ENCODE data around the gene CHM.

The CHM gene

GRCh38 chrX:85905851-85906250, 141.5 kb downstream of the CHM start:
- no peak for DNase-seq

DNA sequence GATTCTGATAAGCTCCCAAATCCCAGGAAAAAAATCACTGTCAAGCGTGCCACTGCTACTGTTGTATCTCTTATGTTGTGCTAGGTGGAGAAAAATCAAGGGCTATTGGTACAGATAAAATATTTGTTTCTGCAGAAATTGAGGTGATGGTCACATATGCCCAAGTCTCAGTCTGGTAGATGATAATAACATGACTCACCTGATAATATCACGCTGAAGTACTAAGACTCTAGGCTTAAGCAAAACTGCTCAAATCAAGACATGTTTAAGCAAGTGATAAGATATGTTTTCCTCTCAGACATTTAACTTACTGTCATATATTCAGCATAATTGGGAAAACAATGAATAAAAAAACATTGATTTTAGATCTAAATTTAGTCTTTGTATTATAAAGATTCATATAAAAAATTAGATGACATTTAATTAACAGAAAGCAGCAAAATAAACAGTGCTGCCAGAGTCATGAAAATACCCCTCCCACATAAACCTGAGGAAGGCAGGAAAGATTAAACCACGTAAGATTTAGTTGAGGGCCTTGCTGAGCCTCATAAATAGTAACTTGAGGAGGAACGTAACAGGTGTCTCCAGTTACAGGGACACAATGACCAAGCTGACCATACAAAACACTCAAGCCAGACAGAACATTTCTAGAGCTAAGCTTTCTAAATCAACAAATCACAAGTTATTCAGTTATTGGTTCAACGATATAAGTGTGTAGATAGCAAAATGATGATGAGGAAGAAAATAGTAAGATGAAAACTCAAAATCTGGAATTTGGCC, 143.5 kb downstream of the CHM start:
- no peak for DNase-seq

- DNase-seq, result no peak
These were observed 149.8 kb downstream of the CHM start for GRCh38 chrX:85897362-85898126.

DNA sequence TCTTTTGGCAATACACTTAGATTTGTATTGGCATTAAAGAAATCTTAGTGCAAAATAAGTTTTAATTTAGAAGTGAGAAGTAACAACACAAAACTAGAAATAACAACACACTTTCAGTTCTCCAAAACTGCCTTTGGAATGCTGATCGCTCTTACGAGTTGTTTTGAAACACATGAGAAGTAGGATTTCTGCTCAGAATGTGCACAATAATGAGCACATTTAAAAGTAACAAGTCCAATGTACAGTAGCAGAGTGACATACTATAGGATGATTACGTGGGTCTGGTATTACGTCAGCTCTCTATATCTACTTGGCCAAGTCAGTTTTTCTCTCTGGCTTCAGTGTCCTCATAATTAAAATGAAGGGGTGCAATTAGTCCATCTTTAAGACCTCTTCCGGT, 164.8 kb downstream of the CHM start:
- no peak for DNase-seq

GRCh38 chrX:85870585-85870984, 176.8 kb downstream of the CHM start:
- DNase-seq, result no peak

DNA sequence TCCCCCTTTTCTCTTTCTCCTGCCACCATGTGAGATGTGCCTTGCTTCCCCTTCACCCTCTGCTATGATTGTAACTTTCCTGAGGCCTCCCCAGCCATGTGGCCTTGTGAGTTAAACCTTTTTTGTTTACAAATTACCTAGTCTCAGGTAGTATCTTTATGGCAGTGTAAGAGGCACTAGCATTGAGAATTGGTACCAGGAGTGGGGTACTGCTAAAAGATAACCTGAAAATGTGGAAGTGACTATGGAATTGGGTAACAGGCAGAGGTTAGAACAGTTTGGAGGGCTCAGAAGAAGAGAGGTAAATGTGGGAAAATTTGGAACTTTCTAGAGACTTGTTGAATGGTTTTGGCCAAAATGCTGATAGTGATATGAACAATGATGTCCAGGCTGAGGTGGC, 182.0 kb downstream of the CHM start:
- no peak for DNase-seq

- no peak for DNase-seq
These were observed 187.9 kb downstream of the CHM start for GRCh38 chrX:85859426-85859825.

DNA sequence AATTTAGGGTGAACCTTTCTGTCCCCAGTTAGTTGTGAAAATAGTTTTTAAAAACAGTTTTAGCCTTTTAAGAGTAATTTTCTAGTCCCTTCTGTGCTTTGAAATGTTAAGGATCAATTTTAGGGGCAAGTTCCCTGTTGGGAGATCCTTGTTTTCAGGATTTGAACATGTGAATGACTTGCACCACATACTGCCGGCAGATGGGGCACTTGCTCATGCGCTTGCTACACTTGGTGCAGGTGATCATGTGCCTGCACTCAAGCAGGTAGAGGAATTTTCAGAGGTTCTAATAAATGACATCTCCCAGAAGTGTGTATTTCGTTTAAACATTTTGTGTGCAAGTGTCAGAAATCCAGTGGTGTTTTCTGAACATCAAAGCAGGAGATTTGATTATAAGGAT, 195.9 kb downstream of the CHM start:
- DNase-seq, result no peak

DNA sequence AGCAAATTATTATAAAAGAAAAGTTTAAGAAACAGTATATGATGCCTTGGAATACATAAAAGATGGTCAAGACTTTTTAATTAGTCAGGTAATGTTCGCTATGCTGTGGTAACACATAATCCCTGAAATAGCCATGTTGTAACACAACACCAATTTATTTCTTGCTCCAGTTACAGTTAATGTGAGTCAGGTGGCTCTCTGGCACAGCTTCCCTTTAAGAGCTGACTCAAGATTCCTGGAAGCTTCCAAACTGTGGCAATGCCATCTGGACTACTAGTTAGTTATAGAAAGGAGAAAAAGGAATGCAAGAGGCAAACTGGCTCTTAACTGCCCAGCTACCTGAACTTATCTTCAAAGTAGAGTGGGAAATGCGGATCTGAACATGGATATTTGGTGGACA, 210.5 kb downstream of the CHM start:
- DNase-seq, result no peak

GRCh38 chrX:85828771-85829170, 218.6 kb downstream of the CHM start:
- no peak for DNase-seq

DNA sequence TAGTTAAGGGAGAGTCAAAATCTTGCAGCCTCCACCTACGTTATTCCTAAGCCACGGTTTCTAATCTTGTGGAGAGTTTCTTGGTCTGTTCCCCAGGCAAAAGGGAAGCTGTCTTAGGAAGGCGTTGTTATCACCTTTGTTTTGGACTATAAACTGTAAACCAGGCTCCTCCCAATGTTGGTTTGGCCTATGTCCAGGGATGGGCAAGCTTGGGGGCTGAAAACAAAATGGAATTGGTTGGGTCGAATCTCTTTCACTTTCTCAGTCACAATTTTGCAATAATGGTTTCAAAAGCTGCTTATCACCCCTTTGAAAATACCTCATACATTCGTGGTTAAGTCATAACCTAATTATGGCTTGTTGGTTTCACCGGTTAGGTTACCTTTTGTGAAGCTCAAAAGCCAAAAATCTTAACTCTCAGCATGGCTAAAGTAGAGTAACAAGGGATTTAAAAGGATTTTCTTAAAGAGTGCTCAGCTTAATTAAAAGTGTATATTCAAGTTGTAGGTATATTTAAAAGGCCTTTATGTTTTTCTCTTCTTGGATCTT, 232.1 kb downstream of the CHM start:
- DNase-seq, result no peak

All from CD4-positive, alpha-beta T cell treated with Interleukin-4 for 4 hours (primary cell).